ENCODE data around the gene ABHD2. TPM values are rescaled to one million over a fixed set of nuclear protein-coding genes. Genes with fewer than 3 reads are reported as not detected.

The ABHD2 gene
- total RNA-seq, 2 experiments from 2014 or later, result 36.0 to 39.2 TPM

- H3K27me3 Mint-ChIP-seq, result no peaks in the 10 kb centered on the region
- intact Hi-C loops (cut with DNase I, micrococcal nuclease), result no loop called here
- CTCF ChIA-PET, result no interaction called here
Observed at GRCh38 chr15:89070197-89071124, 17.8 kb upstream of the ABHD2 start.

DNA sequence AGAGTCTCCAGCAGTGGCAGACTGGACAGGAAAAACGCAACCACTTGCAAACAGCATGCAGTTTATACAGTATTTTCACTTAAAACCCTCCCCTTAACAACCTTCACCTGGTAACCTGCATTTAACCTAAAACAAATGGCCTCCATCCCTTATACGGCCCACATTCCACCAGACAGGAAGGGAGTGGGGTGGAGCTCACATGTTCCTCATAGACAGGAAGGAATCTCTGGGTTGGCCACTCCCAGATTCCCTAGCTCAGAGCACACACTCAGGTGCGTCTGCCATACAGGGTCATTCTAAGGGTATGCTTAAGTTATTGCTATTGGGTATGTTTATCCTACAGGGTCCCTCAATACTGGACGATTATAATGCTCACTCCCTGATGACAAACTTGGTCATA lies 16.8 kb upstream of the ABHD2 start:
- no peak overlapping the region for H3K27ac Mint-ChIP-seq

More at GRCh38 chr15:89070197-89071124, 17.8 kb upstream of the ABHD2 start:
- POLR2A ChIA-PET, result no interaction called here
- ATAC-seq (ENCODE audit: poor library complexity) (no peak), DNase-seq (peak in 2 of 14 experiments; percentile 16 to 27)
- Mint-ChIP-seq H3K4me3 (no peak overlapping the region), H3K27ac (no peak overlapping the region), H3K9me3 (peaks cover 6% of the 10 kb centered on the region), H3K4me1 (ENCODE audit: low read depth) (no peaks in the 10 kb centered on the region), H3K36me3 (ENCODE audit: low read depth) (peaks cover 6% of the 10 kb centered on the region)
- no peaks in the 10 kb centered on the region for H3K27me3 ChIP-seq (ENCODE audit: control insufficient read depth in 1 of 2, insufficient read depth in 2 of 2, low read length in 2 of 2)
- no peaks in the 10 kb centered on the region for H3K4me1 ChIP-seq (ENCODE audit: insufficient read depth, low read length)
- peaks cover 11 to 12% of the 10 kb centered on the region in 2 experiments for H3K9me3 ChIP-seq (ENCODE audit: control insufficient read depth in 1 of 2, insufficient read depth in 1 of 2, low read length in 2 of 2)
- no peak overlapping the region for H3K4me3 ChIP-seq (ENCODE audit: low read length)
- no peaks in the 10 kb centered on the region for H3K36me3 ChIP-seq (ENCODE audit: insufficient read depth, low read length)
- no peak overlapping the region for H3K27ac ChIP-seq (ENCODE audit: low read depth in 1 of 2, low read length in 2 of 2)
- TF ChIP-seq CTCF (IDR thresholded peaks at IDR 0.05), result no peak

DNA sequence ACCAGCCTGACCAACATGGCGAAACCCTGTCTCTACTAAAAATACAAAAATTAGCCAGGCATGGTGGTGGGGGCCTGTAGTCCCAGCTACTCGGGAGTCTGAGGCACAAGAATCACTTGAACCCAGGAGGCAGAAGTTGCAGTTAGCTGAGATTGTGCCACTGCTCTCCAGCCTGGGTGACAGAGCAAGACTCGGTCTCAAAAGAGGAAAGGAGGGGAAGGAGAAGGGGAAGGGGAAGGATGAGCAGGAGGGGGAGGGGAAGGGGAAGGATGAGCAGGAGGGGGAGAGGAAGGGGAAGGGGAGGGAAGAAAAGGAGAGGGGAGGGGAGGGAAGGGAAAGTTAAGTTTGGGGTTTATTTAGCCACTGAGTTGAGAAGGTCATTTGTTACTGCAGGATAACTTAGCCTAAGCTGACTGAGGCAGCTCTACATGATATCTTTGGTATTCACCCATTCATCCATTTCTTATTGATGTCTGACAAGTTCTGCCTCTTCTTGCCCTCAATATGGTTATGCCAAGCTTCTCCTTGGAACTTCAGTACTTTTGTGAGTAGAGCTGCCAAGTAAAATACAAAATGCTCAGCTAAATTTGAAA lies 15.9 kb upstream of the ABHD2 start:
- intact Hi-C loops (cut with DNase I, micrococcal nuclease), result no loop called here
- Mint-ChIP-seq H3K4me3 (no peak overlapping the region), H3K9me3 (peaks cover 2% of the 10 kb centered on the region), H3K36me3 (ENCODE audit: low read depth) (peaks cover 6% of the 10 kb centered on the region), H3K4me1 (ENCODE audit: low read depth) (no peaks in the 10 kb centered on the region), H3K27me3 (no peaks in the 10 kb centered on the region), H3K27ac (no peak overlapping the region)
- TF ChIP-seq CTCF (IDR thresholded peaks at IDR 0.05), result no peak
- Histone ChIP-seq H3K27ac (ENCODE audit: low read depth in 1 of 2, low read length in 2 of 2) (no peak overlapping the region), H3K4me1 (ENCODE audit: insufficient read depth, low read length) (no peaks in the 10 kb centered on the region), H3K27me3 (ENCODE audit: control insufficient read depth in 1 of 2, insufficient read depth in 2 of 2, low read length in 2 of 2) (no peaks in the 10 kb centered on the region), H3K9me3 (ENCODE audit: control insufficient read depth in 1 of 2, insufficient read depth in 1 of 2, low read length in 2 of 2) (peaks cover 4 to 11% of the 10 kb centered on the region in 2 experiments), H3K36me3 (ENCODE audit: insufficient read depth, low read length) (no peaks in the 10 kb centered on the region), H3K4me3 (ENCODE audit: low read length) (no peak overlapping the region)
- ATAC-seq (ENCODE audit: poor library complexity) (no peak), DNase-seq (no peak)
- POLR2A ChIA-PET, result no interaction called here
- CTCF ChIA-PET, result no interaction called here

More for the DNA sequence above, 16.8 kb upstream of the ABHD2 start:
- Histone ChIP-seq H3K27ac (ENCODE audit: low read depth in 1 of 2, low read length in 2 of 2) (no peak overlapping the region), H3K9me3 (ENCODE audit: control insufficient read depth in 1 of 2, insufficient read depth in 1 of 2, low read length in 2 of 2) (peaks cover 11% of the 10 kb centered on the region in 2 experiments), H3K4me1 (ENCODE audit: insufficient read depth, low read length) (no peaks in the 10 kb centered on the region), H3K4me3 (ENCODE audit: low read length) (no peak overlapping the region), H3K27me3 (ENCODE audit: control insufficient read depth in 1 of 2, insufficient read depth in 2 of 2, low read length in 2 of 2) (no peaks in the 10 kb centered on the region), H3K36me3 (ENCODE audit: insufficient read depth, low read length) (no peaks in the 10 kb centered on the region)
- CTCF ChIA-PET, result interaction anchor here (0.9 kb wide), 1 partner anchor 58 kb away, joined by 3 read pairs; no protein-coding TSS in a partner anchor
- H3K27me3 Mint-ChIP-seq, result no peaks in the 10 kb centered on the region
- peaks cover 6% of the 10 kb centered on the region for H3K36me3 Mint-ChIP-seq (ENCODE audit: low read depth)
- no peak for DNase-seq
- no peak for TF ChIP-seq CTCF (IDR thresholded peaks at IDR 0.05)
- ATAC-seq (ENCODE audit: poor library complexity), result no peak
- H3K4me3 Mint-ChIP-seq, result no peak overlapping the region
- peaks cover 6% of the 10 kb centered on the region for H3K9me3 Mint-ChIP-seq
- POLR2A ChIA-PET, result no interaction called here
- intact Hi-C loops (cut with DNase I, micrococcal nuclease), result no loop called here
- no peaks in the 10 kb centered on the region for H3K4me1 Mint-ChIP-seq (ENCODE audit: low read depth)

Data from CD4-positive, alpha-beta T cell (primary cell).